H1 (cell line): ENCODE measurements around the gene CNBP. TPM values are rescaled to one million over a fixed set of nuclear protein-coding genes. Genes with fewer than 3 reads are reported as not detected.

Experiments
- CTCF ChIA-PET: fragments of 300-600 bp; sonication (Branson Sonifier 250); formaldehyde crosslinking; loops from one replicate; lab custom pipeline; 2021; ENCODE audit not compliant: partially characterized antibody; lab: Charles Lee
- POLR2A ChIA-PET: fragments of 300-600 bp; sonication (Branson Sonifier 250); formaldehyde crosslinking; loops from one replicate; lab custom pipeline; 2021; ENCODE audit warnings: inconsistent platforms; ENCODE audit not compliant: partially characterized antibody; lab: Charles Lee
- DNase-seq, 2 experiments: peaks; one replicate each; pipeline versions ENCODE4 v3.0.0 to v3.0.0-alpha.2; 2010 to 2022; ENCODE audit warnings: low spot score in 2 of 2, low read depth in 1 of 2, mixed read lengths in 1 of 2
- FAIRE-seq: peaks from 2 replicates; lab custom pipeline; 2011; peaks lifted over from hg19 to GRCh38; lab: Jason Lieb, UNC
- H2AFZ ChIP-seq: 2 replicates; pipeline ENCODE4 v1.8.1; 2012; ENCODE audit warnings: low read length, inconsistent platforms
- H2AK5ac ChIP-seq: 2 replicates; pipeline ENCODE4 v1.6.1; 2013; ENCODE audit warnings: low read depth, low read length
- H2BK120ac ChIP-seq: replicated peaks from 2 replicates; pipeline ENCODE3; 2013; ENCODE audit warnings: low read depth, low read length, inconsistent platforms
- H2BK12ac ChIP-seq: 2 replicates; pipeline ENCODE4 v1.6.1; 2013; ENCODE audit warnings: low read depth, low read length
- H2BK15ac ChIP-seq: 2 replicates; pipeline ENCODE4 v1.6.1; 2013; ENCODE audit warnings: low read length
- H2BK20ac ChIP-seq: 2 replicates; pipeline ENCODE4 v1.6.1; 2013; ENCODE audit warnings: low read length
- H2BK5ac ChIP-seq: 2 replicates; pipeline ENCODE4 v1.6.1; 2013; ENCODE audit warnings: low read depth, low read length
- H3K14ac ChIP-seq: 2 replicates; pipeline ENCODE4 v1.6.1; 2013; ENCODE audit warnings: inconsistent platforms; ENCODE audit not compliant: insufficient read length
- H3K18ac ChIP-seq: 2 replicates; pipeline ENCODE4 v1.6.1; 2013; ENCODE audit warnings: low read length; ENCODE audit errors: extremely low read depth
- H3K23ac ChIP-seq: 2 replicates; pipeline ENCODE4 v1.6.1; 2013; ENCODE audit warnings: inconsistent platforms; ENCODE audit not compliant: insufficient read length
- H3K23me2 ChIP-seq: 2 replicates; pipeline ENCODE4 v1.6.1; 2013; ENCODE audit warnings: low read depth, low read length
- H3K27ac ChIP-seq: 2 replicates; pipeline ENCODE4 v1.6.1; 2011; ENCODE audit warnings: low read depth, low read length, inconsistent platforms
- H3K27me3 ChIP-seq, 4 experiments: replicated peaks in 1 of 4; 1 replicate in 1 of 4; 2 replicates in 3 of 4; pipeline versions ENCODE4 v1.6.1 to v1.8.1; 2011 to 2013; ENCODE audit warnings: low read length in 3 of 4, mild to moderate bottlenecking in 3 of 4, inconsistent platforms in 2 of 4, mixed read lengths in 2 of 4, moderate library complexity in 1 of 4; ENCODE audit not compliant: control insufficient read depth in 3 of 4, insufficient read depth in 3 of 4; ENCODE audit errors: extremely low read depth in 1 of 4
- H3K36me3 ChIP-seq, 4 experiments: 2 replicates each; pipeline versions ENCODE4 v1.6.1 to v1.8.1; 2011 to 2013; ENCODE audit warnings: mild to moderate bottlenecking in 4 of 4, low read length in 3 of 4, moderate library complexity in 2 of 4, control low read depth in 1 of 4, inconsistent platforms in 1 of 4; ENCODE audit not compliant: insufficient read depth in 4 of 4, control insufficient read depth in 2 of 4
- H3K4ac ChIP-seq: replicated peaks from 2 replicates; pipeline ENCODE3; 2013; ENCODE audit warnings: low read length, low read depth, mixed read lengths, inconsistent platforms; ENCODE audit not compliant: insufficient read length
- H3K4me1 ChIP-seq, 4 experiments: replicated peaks in 1 of 4; 1 replicate in 1 of 4; 2 replicates in 3 of 4; pipeline versions ENCODE4 v1.6.1 to v1.8.1; 2011 to 2013; ENCODE audit warnings: low read length in 3 of 4, inconsistent platforms in 2 of 4, mixed read lengths in 1 of 4; ENCODE audit not compliant: insufficient read depth in 4 of 4, control insufficient read depth in 3 of 4
- H3K4me2 ChIP-seq, 2 experiments: 2 replicates each; pipeline versions ENCODE4 v1.6.1 to v1.8.1; 2011 to 2013; ENCODE audit warnings: low read depth in 2 of 2, low read length in 2 of 2, control low read depth in 1 of 2, inconsistent platforms in 1 of 2, mild to moderate bottlenecking in 1 of 2; ENCODE audit not compliant: insufficient read depth in 1 of 2
- H3K4me3 ChIP-seq, 4 experiments: fragments of 200-600, 300-600 bp in 1 of 4; sonication (generic), shearing (Covaris generic), sonication (Bioruptor Twin) in 1 of 4; 2 replicates each; pipeline versions ENCODE4 v1.5.1 to v1.8.1; 2011 to 2016; ENCODE audit warnings: low read length in 4 of 4, low read depth in 3 of 4, control low read depth in 2 of 4, inconsistent platforms in 2 of 4, mild to moderate bottlenecking in 2 of 4, mixed read lengths in 1 of 4, moderate library complexity in 1 of 4; ENCODE audit not compliant: insufficient read depth in 2 of 4; ENCODE audit errors: extremely low read depth in 1 of 4
- H3K56ac ChIP-seq: replicated peaks from 2 replicates; pipeline ENCODE3; 2013; ENCODE audit warnings: low read depth, mild to moderate bottlenecking, mixed read lengths, low read length, inconsistent platforms; ENCODE audit not compliant: insufficient read length
- H3K79me1 ChIP-seq: 2 replicates; pipeline ENCODE4 v1.6.1; 2013; ENCODE audit warnings: low read depth, low read length, control low read depth
- H3K79me2 ChIP-seq, 2 experiments: 2 replicates each; pipeline versions ENCODE4 v1.6.1 to v1.8.1; 2012 to 2013; ENCODE audit warnings: low read length in 2 of 2, mild to moderate bottlenecking in 2 of 2, inconsistent platforms in 1 of 2; ENCODE audit not compliant: insufficient read depth in 2 of 2, control insufficient read depth in 1 of 2
- H3K9ac ChIP-seq, 4 experiments: replicated peaks in 1 of 4; 1 replicate in 1 of 4; 2 replicates in 3 of 4; pipeline versions ENCODE4 v1.6.1 to v1.8.1; 2011 to 2013; ENCODE audit warnings: low read depth in 3 of 4, low read length in 3 of 4, control low read depth in 2 of 4, mild to moderate bottlenecking in 2 of 4, moderate library complexity in 2 of 4, inconsistent platforms in 1 of 4; ENCODE audit errors: extremely low read depth in 1 of 4
- H3K9me3 ChIP-seq, 2 experiments: 2 replicates each; pipeline versions ENCODE4 v1.6.1 to v1.8.1; 2012 to 2013; ENCODE audit warnings: mild to moderate bottlenecking in 2 of 2, moderate library complexity in 2 of 2, control low read depth in 1 of 2, inconsistent platforms in 1 of 2, low read depth in 1 of 2, low read length in 1 of 2, mixed read lengths in 1 of 2; ENCODE audit not compliant: insufficient read depth in 2 of 2
- H4K20me1 ChIP-seq, 2 experiments: replicated peaks in 1 of 2; 2 replicates each; pipeline versions ENCODE3 to v1.8.1; 2011 to 2013; ENCODE audit warnings: inconsistent platforms in 2 of 2, low read length in 2 of 2, mild to moderate bottlenecking in 1 of 2; ENCODE audit not compliant: insufficient read depth in 2 of 2, control insufficient read depth in 1 of 2
- H4K5ac ChIP-seq: 2 replicates; pipeline ENCODE4 v1.6.1; 2013; ENCODE audit warnings: low read length, low read depth, mixed read lengths, inconsistent platforms; ENCODE audit not compliant: insufficient read length
- H4K8ac ChIP-seq: 2 replicates; pipeline ENCODE4 v1.8.0; 2013; ENCODE audit warnings: mild to moderate bottlenecking, moderate library complexity, low read length, inconsistent platforms; ENCODE audit not compliant: insufficient read depth; ENCODE audit errors: extremely low read depth
- H4K91ac ChIP-seq: replicated peaks from 2 replicates; pipeline ENCODE3; 2013; ENCODE audit warnings: low read length, mixed read lengths, inconsistent platforms; ENCODE audit not compliant: insufficient read length
- ASH2L ChIP-seq: fragments of 200-600, 300-600 bp; sonication (generic); IDR thresholded peaks from one replicate; pipeline ENCODE4 v1.7.1; 2017; ENCODE audit warnings: low read length
- CTBP2 ChIP-seq: IDR thresholded peaks from 2 replicates; pipeline ENCODE4 v1.7.0; 2011; ENCODE audit warnings: borderline replicate concordance, mild to moderate bottlenecking, moderate library complexity, mixed read lengths, low read length; ENCODE audit not compliant: insufficient read depth, insufficient read length
- EGR1 ChIP-seq: IDR thresholded peaks from 2 replicates; pipeline ENCODE4 v1.6.1; 2011; ENCODE audit warnings: low read depth, low read length, borderline replicate concordance
- KDM5A ChIP-seq: fragments of 200-600 bp; IDR thresholded peaks from 2 replicates; pipeline ENCODE4 v1.7.1; 2012; ENCODE audit warnings: mild to moderate bottlenecking, low read length, inconsistent platforms, mixed read lengths
- POU5F1 ChIP-seq: IDR thresholded peaks from 2 replicates; pipeline ENCODE4 v1.6.1; 2011; ENCODE audit warnings: low read depth, mild to moderate bottlenecking, low read length, moderate library complexity
- RXRA ChIP-seq: IDR thresholded peaks from 2 replicates; pipeline ENCODE4 v1.6.1; 2011; ENCODE audit warnings: low read depth, mild to moderate bottlenecking, low read length, moderate library complexity; ENCODE audit not compliant: insufficient read depth
- SIN3A ChIP-seq, 2 experiments: IDR thresholded peaks in 1 of 2; conservative IDR thresholded peaks in 1 of 2; 2 replicates each; pipeline ENCODE4 v1.6.1; 2011 to 2012; ENCODE audit warnings: low read length in 2 of 2, improper control_type of control experiment in 1 of 2, low read depth in 1 of 2, mild to moderate bottlenecking in 1 of 2
- SIX5 ChIP-seq: IDR thresholded peaks from 2 replicates; pipeline ENCODE4 v1.6.1; 2011; ENCODE audit warnings: mild to moderate bottlenecking, low read depth, low read length
- SP2 ChIP-seq: IDR thresholded peaks from 2 replicates; pipeline ENCODE4 v1.6.1; 2012; ENCODE audit warnings: mild to moderate bottlenecking, low read length, inconsistent platforms
- TBP ChIP-seq: IDR thresholded peaks from 2 replicates; pipeline ENCODE4 v1.6.1; 2011; ENCODE audit warnings: low read depth, low read length, improper control_type of control experiment
- TCF12 ChIP-seq: IDR thresholded peaks from 2 replicates; pipeline ENCODE4 v1.6.1; 2011; ENCODE audit warnings: low read depth, mild to moderate bottlenecking, low read length
- YY1 ChIP-seq: IDR thresholded peaks from 2 replicates; pipeline ENCODE4 v1.6.1; 2011; ENCODE audit warnings: low read depth, mild to moderate bottlenecking, low read length
- WGBS, 2 experiments: shearing (Covaris generic) in 1 of 2; methylation state at CpG; one replicate each; pipeline versions ENCODE4 v1.1.6 to v1.1.7; 2013 to 2015; ENCODE audit warnings: low lambda C conversion rate in 2 of 2, mixed read lengths in 2 of 2, inconsistent platforms in 1 of 2, low coverage in 1 of 2, missing lambda C conversion rate in 1 of 2; ENCODE audit not compliant: insufficient replicate concordance in 2 of 2, insufficient coverage in 1 of 2, insufficient read length in 1 of 2; ENCODE audit errors: extremely low coverage in 1 of 2, missing lambda C conversion rate in 1 of 2; 5-methylcytosine and 5-hydroxymethylcytosine counted together
- polyA plus RNA-seq, 7 experiments: library from polyadenylated mRNA; depleted of rRNA in 3 of 7; stranded (reverse) in 5 of 7; unstranded in 2 of 7; fragments of >200 nt in 5 of 7; fragments of 200-250 nt in 2 of 7; gene quantifications; 1 replicate in 5 of 7; 2 replicates in 1 of 7; 4 replicates in 1 of 7; pipeline versions ENCODE4 v1.2.1 to v1.2.3, GENCODE V29; 2011 to 2013; ENCODE audit warnings: missing spikeins in 2 of 7, mixed read lengths in 2 of 7
- total RNA-seq: library from RNA; stranded (reverse); fragmentation: NEBNext Ultra II Directional; extraction: Animal tissue kit (Norgen Biotek cat#: 25700); gene quantifications from 2 replicates; pipeline ENCODE4 v1.2.1, GENCODE V29; 2021
- TF ChIP-seq, protein P1 (sequence below): IDR thresholded peaks from 2 replicates; pipeline ENCODE4 v1.6.1; 2011; ENCODE audit warnings: low read depth, mild to moderate bottlenecking, low read length; ENCODE audit not compliant: insufficient read depth

CNBP gene
- total and polyA plus RNA-seq, 2 of the 8 experiments (the other 6 are each of a cell fraction or from before 2014, with no cell fraction given): 315 to 371 TPM

GRCh38 chr3:129204473-129204872 lies 20.8 kb upstream of the CNBP start:
- H4K8ac ChIP-seq: no peak overlapping the region
- H3K23ac ChIP-seq: no peak overlapping the region
- H2BK120ac ChIP-seq: no peak overlapping the region
- no peak overlapping the region for H3K14ac ChIP-seq
- no peak for TF ChIP-seq TCF12
- TF ChIP-seq SIX5: no peak
- no peak for TF ChIP-seq CTBP2
- no peak for TF ChIP-seq SIN3A (conservative IDR thresholded peaks at IDR 0.05 in 1 of 2, IDR thresholded peaks at IDR 0.05 in 1 of 2; ENCODE audit: low read depth in 1 of 2, low read length in 2 of 2)
- TF ChIP-seq YY1: no peak
- no peak for TF ChIP-seq ASH2L
- TF ChIP-seq, protein P1, sequence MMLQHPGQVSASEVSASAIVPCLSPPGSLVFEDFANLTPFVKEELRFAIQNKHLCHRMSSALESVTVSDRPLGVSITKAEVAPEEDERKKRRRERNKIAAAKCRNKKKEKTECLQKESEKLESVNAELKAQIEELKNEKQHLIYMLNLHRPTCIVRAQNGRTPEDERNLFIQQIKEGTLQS: no peak
- TF ChIP-seq TBP: no peak
- TF ChIP-seq POU5F1: no peak
- TF ChIP-seq KDM5A: no peak
- TF ChIP-seq RXRA: no peak
- TF ChIP-seq SP2: no peak
- TF ChIP-seq EGR1: no peak
- TF ChIP-seq, all 59 proteins: peak for 0
- H3K79me1 ChIP-seq: no peaks in the 10 kb centered on the region
- H3K27me3 ChIP-seq: no peaks in the 10 kb centered on the region
- DNase-seq: no peak
- no peak overlapping the region for H2BK5ac ChIP-seq
- H2BK15ac ChIP-seq: no peak overlapping the region
- H3K18ac ChIP-seq: no peak overlapping the region
- no peaks in the 10 kb centered on the region for H3K36me3 ChIP-seq
- H3K4me3 ChIP-seq: no peak overlapping the region
- no peak overlapping the region for H3K27ac ChIP-seq
- no peak overlapping the region for H2AFZ ChIP-seq
- FAIRE-seq: no peak
- H2AK5ac ChIP-seq: no peak overlapping the region
- no peak overlapping the region for H2BK20ac ChIP-seq
- ChIA-PET POLR2A (no interaction called here), CTCF (interaction anchor here (0.9 to 2.6 kb wide), 3 partner anchors 9 to 42 kb away, joined by 3 to 17 read pairs (median 3); no protein-coding TSS in a partner anchor)
- H4K91ac ChIP-seq: no peak overlapping the region
- 83% methylated on average over 2 of the region's 2 CpGs; no CpG with 5 or more reads in 1 of the 2 experiments for WGBS, 2 experiments
- no peak overlapping the region for H3K4ac ChIP-seq
- no peaks in the 10 kb centered on the region for H4K20me1 ChIP-seq
- H3K9me3 ChIP-seq: no peaks in the 10 kb centered on the region
- no peaks in the 10 kb centered on the region for H3K4me1 ChIP-seq
- no peak overlapping the region for H3K9ac ChIP-seq
- H3K4me2 ChIP-seq: no peak overlapping the region
- H2BK12ac ChIP-seq: no peak overlapping the region
- no peak overlapping the region for H3K56ac ChIP-seq
- no peaks in the 10 kb centered on the region for H3K79me2 ChIP-seq
- no peaks in the 10 kb centered on the region for H3K23me2 ChIP-seq
- H4K5ac ChIP-seq: no peak overlapping the region
